RPMI8226 (cell line): ENCODE data around the gene PTPN23.
"Not testable (repeated sequence)": the region's sequence is repeated elsewhere in the genome, so short reads cannot be mapped to it uniquely, and the experiment has no call there.

Source experiments
- DNase-seq: peaks from one replicate; pipeline ENCODE4 v3.0.0-alpha.2; 2015

The PTPN23 gene

DNA sequence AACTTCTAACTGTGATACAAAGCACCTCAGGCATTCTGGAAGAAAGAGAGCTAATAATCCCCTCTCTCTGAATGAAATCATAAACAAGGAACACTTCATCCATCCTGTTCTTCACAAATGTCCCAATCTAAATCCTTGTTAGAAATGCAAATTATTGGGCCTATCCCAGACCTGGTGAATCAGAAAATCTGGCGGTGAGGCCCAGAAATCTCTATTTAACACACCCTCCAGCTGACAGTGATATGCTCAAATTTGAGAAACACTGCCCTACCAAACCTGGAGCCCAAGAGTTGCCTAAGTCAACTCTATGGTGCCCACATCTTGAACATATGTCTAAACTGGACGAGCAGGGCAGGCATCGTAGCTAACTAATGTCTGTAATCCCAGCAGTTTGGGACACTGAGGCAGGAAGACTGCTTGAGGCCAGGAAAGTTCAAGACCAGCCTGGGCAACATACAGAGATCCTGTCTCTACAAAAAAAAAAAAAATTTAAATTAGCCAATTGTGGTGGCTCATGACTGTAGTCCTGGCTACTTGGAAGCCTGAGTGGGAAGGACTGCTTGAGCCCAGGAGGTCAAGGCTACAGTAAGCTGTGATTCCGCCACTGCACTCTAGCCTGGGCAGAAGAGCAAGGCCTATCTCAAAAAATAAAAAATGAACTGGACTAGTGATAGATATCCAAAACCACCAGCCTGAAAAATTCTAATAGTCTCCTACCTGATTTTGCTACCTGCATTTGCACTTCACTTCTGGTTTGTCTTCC, 71.8 kb downstream of the PTPN23 start:
- DNase-seq, result no peak

- DNase-seq, result no peak
These were observed 75.1 kb downstream of the PTPN23 start for GRCh38 chr3:47455806-47456452.

- DNase-seq, result no peak
These were observed 76.2 kb downstream of the PTPN23 start for GRCh38 chr3:47456984-47457383.

- not testable (repeated sequence) for DNase-seq
These were observed 78.8 kb downstream of the PTPN23 start for GRCh38 chr3:47459534-47460085.
